Tibial nerve (tissue), 4 donors: ENCODE results near the gene FARP1. TPM values are rescaled to one million over a fixed set of nuclear protein-coding genes. Genes with fewer than 3 reads are reported as not detected.

Source experiments
- DNase-seq, 2 donors: peaks; one replicate each; pipeline ENCODE4 v3.0.0-alpha.2; 2019; ENCODE audit warnings: low spot score in 2 of 2
- H3K27ac ChIP-seq, 4 donors: fragments of 200-600 bp; sonication (generic) in 3 of 4; one replicate each; pipeline ENCODE4 v1.5.1; 2017 to 2019; ENCODE audit warnings: mild to moderate bottlenecking in 1 of 4
- H3K27me3 ChIP-seq, 2 donors: fragments of 200-600 bp; sonication (generic) in 1 of 2; one replicate each; pipeline versions ENCODE4 v1.5.1 to v1.6.0; 2017 to 2019
- H3K36me3 ChIP-seq, 3 donors: fragments of 200-600 bp; sonication (generic); one replicate each; pipeline ENCODE4 v1.5.1; 2018 to 2019
- H3K4me1 ChIP-seq, 4 donors: fragments of 200-600 bp; sonication (generic) in 3 of 4; one replicate each; pipeline ENCODE4 v1.5.1; 2017 to 2019
- H3K4me3 ChIP-seq, 4 donors: fragments of 200-600 bp; sonication (generic) in 3 of 4; one replicate each; pipeline ENCODE4 v1.5.1; 2017 to 2019; ENCODE audit warnings: mild to moderate bottlenecking in 1 of 4, moderate library complexity in 1 of 4
- H3K9me3 ChIP-seq, 4 donors: fragments of 200-600 bp; sonication (generic) in 3 of 4; one replicate each; pipeline ENCODE4 v1.5.1; 2017 to 2019
- CTCF ChIP-seq, 5 experiments: fragments of 200-600 bp in 3 of 5; fragments of 450-650 bp in 2 of 5; sonication (generic) in 3 of 5; IDR thresholded peaks; one replicate each; pipeline ENCODE4 v1.5.1; 2016 to 2019; ENCODE audit warnings: antibody characterized with exemption in 5 of 5, mild to moderate bottlenecking in 3 of 5, moderate library complexity in 2 of 5
- EP300 ChIP-seq, 2 donors: sonication (generic); formaldehyde crosslinking; IDR thresholded peaks; one replicate each; pipeline ENCODE4 v1.6.1; 2017; ENCODE audit warnings: antibody characterized with exemption in 2 of 2, mild to moderate bottlenecking in 1 of 2
- POLR2A ChIP-seq, 2 donors: fragments of 450-650 bp; IDR thresholded peaks; one replicate each; pipeline ENCODE4 v1.6.1; 2017; ENCODE audit warnings: antibody characterized with exemption in 2 of 2, mild to moderate bottlenecking in 2 of 2, moderate library complexity in 2 of 2
- WGBS, 2 donors: methylation state at CpG; one replicate each; pipeline ENCODE4 v1.1.5; 2018; 5-methylcytosine and 5-hydroxymethylcytosine counted together
- total RNA-seq, 4 donors: library from RNA; depleted of rRNA; stranded (reverse); fragments of >200 nt; gene quantifications; one replicate each; pipeline ENCODE4 v1.1.0, GENCODE V29; 2016

Gene FARP1
- total RNA-seq, 4 donors from 2014 or later = 21.4 to 28.5 (median 24.9) TPM

- Histone ChIP-seq H3K9me3 (no peaks in the 10 kb centered on the region), H3K27ac (no peak overlapping the region), H3K4me1 (peaks cover 0 to 13% (median 0%) of the 10 kb centered on the region in 4 donors), H3K27me3 (no peaks in the 10 kb centered on the region), H3K36me3 (no peaks in the 10 kb centered on the region), H3K4me3 (no peak overlapping the region)
- TF ChIP-seq CTCF (IDR thresholded peaks at IDR 0.05) (no peak), POLR2A (IDR thresholded peaks at IDR 0.05) (no peak), EP300 (IDR thresholded peaks at IDR 0.05) (no peak)
- WGBS, 2 donors = 56 to 68% methylated on average over 2 of the region's 2 CpGs
- DNase-seq = no peak
Observed at GRCh38 chr13:98275681-98276171, 132.8 kb downstream of the FARP1 start.

- TF ChIP-seq CTCF (IDR thresholded peaks at IDR 0.05) (no peak), POLR2A (IDR thresholded peaks at IDR 0.05) (no peak), EP300 (IDR thresholded peaks at IDR 0.05) (no peak)
- H3K36me3 ChIP-seq = no peaks in the 10 kb centered on the region
- no peaks in the 10 kb centered on the region for H3K27me3 ChIP-seq
- 83 to 89% methylated on average over 3 of the region's 3 CpGs for WGBS, 2 donors
- no peak overlapping the region for H3K4me3 ChIP-seq
- no peak for DNase-seq
- peaks cover 0 to 13% (median 0%) of the 10 kb centered on the region in 4 donors for H3K4me1 ChIP-seq
- no peak overlapping the region for H3K27ac ChIP-seq
- no peaks in the 10 kb centered on the region for H3K9me3 ChIP-seq
Observed at GRCh38 chr13:98276486-98276885, 133.6 kb downstream of the FARP1 start.

GRCh38 chr13:98278068-98278724 is 135.3 kb downstream of the FARP1 start:
- WGBS, 2 donors = 86 to 92% methylated on average over 6 of the region's 6 CpGs
- Histone ChIP-seq H3K9me3 (no peaks in the 10 kb centered on the region), H3K4me1 (peaks cover 0 to 13% (median 0%) of the 10 kb centered on the region in 4 donors), H3K36me3 (no peaks in the 10 kb centered on the region), H3K27ac (no peak overlapping the region), H3K27me3 (no peaks in the 10 kb centered on the region), H3K4me3 (no peak overlapping the region)
- TF ChIP-seq EP300 (IDR thresholded peaks at IDR 0.05) (no peak), CTCF (IDR thresholded peaks at IDR 0.05) (no peak)
- DNase-seq = no peak

- H3K9me3 ChIP-seq = no peaks in the 10 kb centered on the region
- WGBS, 2 donors = 82 to 88% methylated on average over 13 of the region's 13 CpGs
- DNase-seq = no peak
Observed at GRCh38 chr13:98279473-98280175, 136.7 kb downstream of the FARP1 start.

More at GRCh38 chr13:98279473-98280175, 136.7 kb downstream of the FARP1 start:
- Histone ChIP-seq H3K27me3 (no peaks in the 10 kb centered on the region), H3K36me3 (no peaks in the 10 kb centered on the region), H3K4me3 (no peak overlapping the region), H3K4me1 (peaks cover 0 to 3% (median 0%) of the 10 kb centered on the region in 4 donors), H3K27ac (no peak overlapping the region)
- TF ChIP-seq CTCF (IDR thresholded peaks at IDR 0.05) (no peak), POLR2A (IDR thresholded peaks at IDR 0.05) (no peak)
